Mesenchymal stem cell (in vitro differentiated cells and primary cell): ENCODE measurements around the gene TRIAP1.
"Not testable (repeated sequence)": the region's sequence is repeated elsewhere in the genome, so short reads cannot be mapped to it uniquely, and the experiment has no call there.

ENCODE experiments used
- DNase-seq: peaks from one replicate; pipeline ENCODE4 v3.0.0-alpha.2; 2013
- H2AFZ ChIP-seq: one replicate; pipeline ENCODE4 v1.6.1; 2013; ENCODE audit warnings: low read depth, mild to moderate bottlenecking, control low read depth, inconsistent platforms, low read length, moderate library complexity
- H2AK5ac ChIP-seq: 2 replicates; pipeline ENCODE4 v1.6.1; 2013; ENCODE audit warnings: low read length, moderate library complexity, mild to moderate bottlenecking, inconsistent platforms; ENCODE audit not compliant: severe bottlenecking
- H2BK120ac ChIP-seq: one replicate; pipeline ENCODE4 v1.6.1; 2013; ENCODE audit warnings: low read depth, mild to moderate bottlenecking, inconsistent platforms, low read length, moderate library complexity
- H2BK12ac ChIP-seq, 2 experiments: one replicate each; pipeline ENCODE4 v1.6.1; 2013; ENCODE audit warnings: inconsistent platforms in 2 of 2, low read length in 2 of 2, mild to moderate bottlenecking in 2 of 2, moderate library complexity in 2 of 2, control low read depth in 1 of 2
- H2BK15ac ChIP-seq: one replicate; pipeline ENCODE4 v1.6.1; 2013; ENCODE audit warnings: mild to moderate bottlenecking, low read depth, inconsistent platforms; ENCODE audit not compliant: poor library complexity, severe bottlenecking
- H2BK5ac ChIP-seq: 2 replicates; pipeline ENCODE4 v1.6.1; 2013; ENCODE audit warnings: low read depth, mild to moderate bottlenecking, low read length, control low read depth, inconsistent platforms; ENCODE audit not compliant: poor library complexity, severe bottlenecking
- H3K14ac ChIP-seq, 2 experiments: one replicate each; pipeline ENCODE4 v1.6.1; 2013; ENCODE audit warnings: inconsistent platforms in 2 of 2, low read length in 2 of 2, control low read depth in 1 of 2, mild to moderate bottlenecking in 1 of 2, moderate library complexity in 1 of 2
- H3K18ac ChIP-seq, 2 experiments: one replicate each; pipeline ENCODE4 v1.6.1; 2013; ENCODE audit warnings: inconsistent platforms in 2 of 2, low read length in 2 of 2, control low read depth in 1 of 2, low read depth in 1 of 2, mild to moderate bottlenecking in 1 of 2
- H3K23ac ChIP-seq, 2 experiments: one replicate each; pipeline ENCODE4 v1.6.1; 2013; ENCODE audit warnings: inconsistent platforms in 2 of 2, low read length in 2 of 2, mild to moderate bottlenecking in 2 of 2, moderate library complexity in 2 of 2, control low read depth in 1 of 2
- H3K27ac ChIP-seq: 2 replicates; pipeline ENCODE4 v1.5.1; 2013; ENCODE audit warnings: mild to moderate bottlenecking, moderate library complexity, low read length, control low read depth, inconsistent platforms; ENCODE audit not compliant: poor library complexity, severe bottlenecking
- H3K27me3 ChIP-seq, 2 experiments: 2 replicates each; pipeline versions ENCODE4 v1.6.1 to v1.7.0; 2013; ENCODE audit warnings: low read length in 2 of 2, mild to moderate bottlenecking in 2 of 2, moderate library complexity in 2 of 2, control low read depth in 1 of 2, inconsistent platforms in 1 of 2; ENCODE audit not compliant: control insufficient read depth in 1 of 2, insufficient read depth in 1 of 2
- H3K36me3 ChIP-seq, 2 experiments: 2 replicates each; pipeline versions ENCODE4 v1.6.1 to v1.7.0; 2013; ENCODE audit warnings: low read length in 2 of 2, control low read depth in 1 of 2, inconsistent platforms in 1 of 2, low read depth in 1 of 2, mild to moderate bottlenecking in 1 of 2; ENCODE audit not compliant: insufficient read depth in 2 of 2, control insufficient read depth in 1 of 2
- H3K4ac ChIP-seq, 2 experiments: one replicate each; pipeline ENCODE4 v1.6.1; 2013; ENCODE audit warnings: inconsistent platforms in 2 of 2, low read length in 2 of 2, mild to moderate bottlenecking in 2 of 2, moderate library complexity in 2 of 2, control low read depth in 1 of 2, low read depth in 1 of 2
- H3K4me1 ChIP-seq: 2 replicates; pipeline ENCODE4 v1.6.1; 2013; ENCODE audit warnings: low read depth, low read length, control low read depth; ENCODE audit not compliant: control insufficient read depth, insufficient read depth
- H3K4me2 ChIP-seq: 2 replicates; pipeline ENCODE4 v1.6.1; 2013; ENCODE audit warnings: low read length, mild to moderate bottlenecking, inconsistent platforms; ENCODE audit not compliant: poor library complexity, severe bottlenecking
- H3K4me3 ChIP-seq, 2 experiments: 2 replicates each; pipeline versions ENCODE4 v1.5.1 to v1.7.0; 2013; ENCODE audit warnings: low read length in 2 of 2, mild to moderate bottlenecking in 2 of 2, control low read depth in 1 of 2, low read depth in 1 of 2; ENCODE audit not compliant: insufficient read depth in 1 of 2
- H3K79me1 ChIP-seq: replicated peaks from 2 replicates; pipeline ENCODE4 v1.6.1; 2013; ENCODE audit warnings: mild to moderate bottlenecking, control low read depth, low read length, inconsistent platforms; ENCODE audit not compliant: poor library complexity, severe bottlenecking
- H3K9ac ChIP-seq: 2 replicates; pipeline ENCODE4 v1.7.0; 2013; ENCODE audit warnings: mild to moderate bottlenecking, low read length, moderate library complexity
- H3K9me3 ChIP-seq: 2 replicates; pipeline ENCODE4 v1.7.0; 2013; ENCODE audit warnings: mild to moderate bottlenecking, low read length; ENCODE audit not compliant: control insufficient read depth
- H4K8ac ChIP-seq: one replicate; pipeline ENCODE4 v1.6.1; 2013; ENCODE audit warnings: inconsistent platforms, mild to moderate bottlenecking, low read length, moderate library complexity
- H4K91ac ChIP-seq: one replicate; pipeline ENCODE4 v1.6.1; 2013; ENCODE audit warnings: mild to moderate bottlenecking, low read length, inconsistent platforms
- WGBS: methylation state at CpG from one replicate; pipeline ENCODE4 v1.1.7; 2013; ENCODE audit warnings: mixed read lengths; 5-methylcytosine and 5-hydroxymethylcytosine counted together

Gene TRIAP1

GRCh38 chr12:120447992-120448391 lies 1.8 kb upstream of the TRIAP1 start:
- Histone ChIP-seq H3K4me3 (no peak overlapping the region), H2AFZ (no peak overlapping the region), H3K23ac (no peak overlapping the region), H3K27me3 (no peaks in the 10 kb centered on the region), H3K14ac (no peak overlapping the region), H3K27ac (no peak overlapping the region), H2BK5ac (no peak overlapping the region), H4K91ac (no peak overlapping the region), H3K36me3 (peaks cover 23 to 47% of the 10 kb centered on the region in 2 experiments), H2BK15ac (no peak overlapping the region), H4K8ac (no peak overlapping the region), H3K9me3 (no peaks in the 10 kb centered on the region), H2AK5ac (no peak overlapping the region), H3K9ac (peak overlapping the region; percentile 99), H3K79me1 (peaks cover 4% of the 10 kb centered on the region), H2BK120ac (no peak overlapping the region), H3K4me1 (peaks cover 10% of the 10 kb centered on the region), H3K4me2 (no peak overlapping the region), H2BK12ac (no peak overlapping the region), H3K18ac (no peak overlapping the region), H3K4ac (no peak overlapping the region)
- WGBS, result 98% methylated on average over 4 of the region's 4 CpGs
- DNase-seq, result no peak

- H3K9me3 ChIP-seq, result not testable (repeated sequence)
- peaks cover 10% of the 10 kb centered on the region for H3K4me1 ChIP-seq
These were observed 627 bp upstream of the TRIAP1 start for GRCh38 chr12:120446844-120447178.

GRCh38 chr12:120444676-120445075 lies 1.5 kb downstream of the TRIAP1 start:
- Histone ChIP-seq H3K9ac (peak overlapping the region; percentile 99), H3K4ac (no peak overlapping the region), H3K14ac (no peak overlapping the region), H4K8ac (no peak overlapping the region), H3K27ac (no peak overlapping the region), H3K23ac (no peak overlapping the region), H2BK120ac (no peak overlapping the region), H2AK5ac (no peak overlapping the region), H3K27me3 (no peaks in the 10 kb centered on the region), H2AFZ (no peak overlapping the region), H4K91ac (no peak overlapping the region), H3K4me2 (no peak overlapping the region), H3K9me3 (no peaks in the 10 kb centered on the region), H3K4me1 (peaks cover 10% of the 10 kb centered on the region), H2BK5ac (no peak overlapping the region), H3K4me3 (peak overlapping the region in 1 of 2 experiments; percentile 100), H2BK12ac (no peak overlapping the region), H3K79me1 (peaks cover 4% of the 10 kb centered on the region), H3K18ac (no peak overlapping the region), H3K36me3 (peaks cover 21 to 52% of the 10 kb centered on the region in 2 experiments), H2BK15ac (no peak overlapping the region)
- DNase-seq, result no peak
- WGBS, result 95% methylated on average over 2 of the region's 2 CpGs

More at GRCh38 chr12:120446844-120447178, 627 bp upstream of the TRIAP1 start:
- Histone ChIP-seq H3K18ac (peak overlapping the region; percentile 16 to 67), H3K9ac (peak overlapping the region; percentile 99), H3K4me3 (peak overlapping the region; percentile 73 to 100), H3K14ac (peak overlapping the region in 1 of 2 experiments; percentile 53), H3K36me3 (peaks cover 21 to 46% of the 10 kb centered on the region in 2 experiments), H2AFZ (peak overlapping the region; percentile 85), H4K8ac (peak overlapping the region; percentile 74), H3K4ac (peak overlapping the region; percentile 29 to 96), H3K4me2 (peak overlapping the region; percentile 94), H3K27ac (peak overlapping the region; percentile 66)
- not testable (repeated sequence) for H2BK5ac ChIP-seq, H4K91ac ChIP-seq, H2AK5ac ChIP-seq, H3K79me1 ChIP-seq, H2BK12ac ChIP-seq, H2BK15ac ChIP-seq, H3K27me3 ChIP-seq, DNase-seq, H2BK120ac ChIP-seq, H3K23ac ChIP-seq
- 12% methylated on average over 17 of the region's 17 CpGs for WGBS

GRCh38 chr12:120439646-120440247 lies 6.4 kb downstream of the TRIAP1 start:
- WGBS, result no CpG with 5 or more reads among the region's 6 CpGs
- Histone ChIP-seq H3K18ac (no peak overlapping the region), H3K23ac (no peak overlapping the region)

More at GRCh38 chr12:120439646-120440247, 6.4 kb downstream of the TRIAP1 start:
- H4K91ac ChIP-seq, result no peak overlapping the region
- no peak overlapping the region for H3K27ac ChIP-seq
- no peak overlapping the region for H2BK5ac ChIP-seq
- H2AFZ ChIP-seq, result no peak overlapping the region
- H2BK15ac ChIP-seq, result no peak overlapping the region
- no peak overlapping the region for H3K4me3 ChIP-seq
- H3K9me3 ChIP-seq, result no peaks in the 10 kb centered on the region
- peaks cover 8 to 40% of the 10 kb centered on the region in 2 experiments for H3K36me3 ChIP-seq
- peak; percentile 67 for DNase-seq
- H2BK120ac ChIP-seq, result no peak overlapping the region
- H3K4me1 ChIP-seq, result peaks cover 5% of the 10 kb centered on the region
- no peak overlapping the region for H2AK5ac ChIP-seq
- H3K4ac ChIP-seq, result no peak overlapping the region
- no peak overlapping the region for H3K14ac ChIP-seq
- no peak overlapping the region for H2BK12ac ChIP-seq
- peak overlapping the region; percentile 47 for H3K9ac ChIP-seq
- H3K79me1 ChIP-seq, result peaks cover 1% of the 10 kb centered on the region
- peak overlapping the region; percentile 61 for H3K4me2 ChIP-seq
- no peaks in the 10 kb centered on the region for H3K27me3 ChIP-seq
- no peak overlapping the region for H4K8ac ChIP-seq
